Activated CD4-positive, CD25-positive, alpha-beta regulatory T cell treated with anti-CD3 and anti-CD28 coated beads, Interleukin-2, amount 50 U/mL, for 16 hours (primary cell): ENCODE results near the gene NIPAL4.
"Not testable (repeated sequence)": the region's sequence is repeated elsewhere in the genome, so short reads cannot be mapped to it uniquely, and the experiment has no call there.

Experiments
- DNase-seq: peaks from one replicate; pipeline ENCODE4 v3.0.0-alpha.2; 2020; ENCODE audit warnings: low read depth, low spot score

The NIPAL4 gene

DNA sequence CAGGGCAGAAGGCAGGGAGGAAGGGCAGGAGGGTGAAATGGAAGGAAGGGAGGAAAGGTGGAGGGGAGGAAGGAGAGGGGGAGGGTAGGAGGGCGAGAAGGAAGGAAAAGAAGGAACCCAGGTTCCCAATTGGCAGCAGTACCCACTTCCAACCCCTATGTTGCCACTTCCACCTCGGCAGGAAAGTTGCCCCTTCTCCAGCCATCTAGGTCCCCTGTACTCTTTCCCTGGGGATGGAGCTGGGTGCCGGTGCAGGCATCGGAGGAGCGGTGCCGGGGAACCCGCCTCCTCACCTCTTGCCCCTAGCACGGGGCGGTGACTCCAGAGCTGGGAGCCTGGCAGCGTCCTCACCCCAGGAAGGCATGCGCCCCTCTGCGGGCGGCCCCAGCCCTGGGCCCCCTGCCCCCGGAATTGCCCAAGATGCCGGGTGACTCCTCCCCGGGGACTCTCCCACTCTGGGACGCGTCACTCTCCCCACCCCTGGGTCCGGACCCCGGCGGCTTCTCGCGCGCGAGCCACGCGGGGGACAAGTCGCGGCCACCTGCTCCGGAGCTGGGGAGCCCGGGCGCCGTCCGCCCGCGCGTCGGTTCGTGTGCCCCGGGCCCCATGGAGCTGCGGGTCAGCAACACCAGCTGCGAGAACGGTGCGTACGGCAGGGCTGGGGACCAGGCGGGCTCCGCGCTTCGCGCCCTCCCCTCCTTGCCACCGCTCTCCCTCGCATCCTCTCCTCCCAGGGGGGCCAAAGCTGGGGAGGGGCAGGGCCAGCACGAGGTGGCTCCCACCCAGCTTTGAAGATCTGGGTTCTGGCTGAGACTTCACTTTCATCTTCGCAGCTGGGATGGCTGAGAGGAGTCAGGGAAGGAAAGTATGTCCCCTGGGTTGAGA is at the start of gene NIPAL4:
NIPAL4 (plus strand) TSS at position 499 of the 885 bp plus-strand sequence; CDS start at position 607, 108 bp downstream.
- no peak for DNase-seq

DNA sequence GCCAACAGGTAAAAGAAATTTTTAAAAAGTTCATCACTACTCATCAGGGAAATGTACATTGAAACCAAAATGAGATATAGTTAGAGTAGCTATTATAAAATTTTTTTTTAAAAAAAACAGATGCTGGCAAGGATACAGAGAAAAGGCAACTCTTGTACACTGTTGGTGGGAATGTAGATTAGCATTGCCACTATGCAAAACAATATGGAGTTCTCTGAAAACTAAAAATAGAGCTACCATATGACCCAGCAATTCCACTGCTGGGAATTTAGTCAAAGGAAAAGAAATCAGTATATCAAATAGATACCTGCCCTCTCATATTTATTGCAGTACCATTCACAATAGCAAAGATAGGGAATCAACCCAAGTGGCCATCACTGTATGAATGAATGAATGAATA is 44.2 kb upstream of the NIPAL4 start:
- DNase-seq: no peak

DNA sequence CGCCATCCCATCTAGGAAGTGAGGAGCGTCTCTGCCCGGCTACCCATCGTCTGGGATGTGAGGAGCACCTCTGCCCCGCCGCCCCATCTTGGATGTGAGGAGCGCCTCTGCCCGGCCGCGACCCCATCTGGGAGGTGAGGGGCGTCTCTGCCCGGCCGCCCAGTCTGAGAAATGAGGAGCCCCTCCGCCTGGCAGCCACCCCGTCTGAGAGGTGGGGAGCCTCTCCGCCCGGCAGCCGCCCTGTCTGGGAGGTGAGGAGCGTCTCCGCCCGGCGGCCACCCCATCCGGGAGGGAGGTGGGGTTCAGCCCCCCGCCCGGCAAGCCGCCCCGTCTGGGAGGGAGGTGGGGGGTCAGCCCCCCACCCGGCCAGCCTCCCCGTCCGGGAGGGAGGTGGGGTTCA is 40.5 kb upstream of the NIPAL4 start:
- DNase-seq: not testable (repeated sequence)

DNA sequence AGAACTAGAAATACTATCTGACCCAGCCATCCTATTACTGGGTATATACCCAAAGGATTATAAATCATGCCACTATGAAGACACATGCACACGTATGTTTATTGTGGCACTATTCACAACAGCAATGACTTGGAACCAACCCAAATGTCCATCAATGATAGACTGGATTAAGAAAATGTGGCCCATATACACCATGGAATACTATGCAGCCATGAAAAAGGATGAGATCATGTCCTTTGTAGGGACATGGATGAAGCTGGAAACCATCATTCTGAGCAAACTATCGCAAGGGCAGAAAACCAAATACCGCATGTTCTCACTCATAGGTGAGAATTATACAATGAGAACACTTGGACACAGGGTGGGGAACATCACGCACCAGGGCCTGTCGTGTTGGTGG is 30.1 kb upstream of the NIPAL4 start:
- not testable (repeated sequence) for DNase-seq

DNA sequence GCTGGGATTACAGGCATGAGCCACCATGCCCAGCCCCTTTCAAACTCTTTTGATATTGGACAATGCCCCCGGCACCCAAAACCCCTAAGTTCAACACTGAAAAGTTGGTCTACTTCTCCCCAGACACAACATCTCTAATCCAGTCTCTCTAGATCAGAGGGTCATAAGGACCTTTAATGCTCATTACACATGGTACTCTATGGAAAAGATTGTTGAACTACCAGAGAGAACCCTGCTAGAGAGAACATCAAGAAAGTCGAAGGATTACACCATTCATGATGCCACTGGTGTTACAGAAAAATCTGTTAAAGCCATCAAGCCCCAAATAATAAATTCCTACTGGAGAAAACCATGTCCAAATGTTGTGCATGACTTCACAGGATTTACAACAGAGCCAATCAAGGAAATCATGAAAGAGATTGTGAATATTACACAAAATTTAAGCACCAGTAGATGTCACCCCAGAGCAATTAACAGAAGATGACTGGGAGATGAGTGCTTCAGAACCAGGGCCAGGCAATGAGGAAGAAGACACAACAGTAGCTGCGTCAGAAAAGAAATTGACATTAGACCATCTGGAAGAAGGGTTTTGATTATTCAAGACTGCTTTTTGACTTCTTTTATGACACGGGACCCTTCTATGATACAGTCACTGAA is 28.3 kb upstream of the NIPAL4 start:
- peak; percentile 1 for DNase-seq

DNA sequence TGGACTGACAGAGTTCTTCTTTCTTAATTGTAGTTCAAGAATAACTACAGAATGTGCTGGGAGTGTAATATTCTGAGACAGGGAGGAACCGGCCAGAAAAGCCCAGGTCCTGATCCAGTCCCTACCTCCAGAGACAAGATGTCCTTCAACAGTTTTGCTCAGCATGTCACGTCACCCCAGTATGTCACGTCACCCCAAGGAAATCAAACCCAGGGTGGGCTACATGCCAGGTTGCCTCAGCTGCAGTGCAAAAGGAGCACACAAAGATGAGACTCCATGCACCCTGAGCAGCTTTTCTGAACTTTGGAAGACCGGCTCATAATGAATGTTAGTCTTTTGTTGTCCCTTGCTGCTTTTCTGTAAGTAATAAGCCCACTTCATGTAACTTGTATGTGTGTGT is 25.9 kb upstream of the NIPAL4 start:
- DNase-seq: no peak

DNA sequence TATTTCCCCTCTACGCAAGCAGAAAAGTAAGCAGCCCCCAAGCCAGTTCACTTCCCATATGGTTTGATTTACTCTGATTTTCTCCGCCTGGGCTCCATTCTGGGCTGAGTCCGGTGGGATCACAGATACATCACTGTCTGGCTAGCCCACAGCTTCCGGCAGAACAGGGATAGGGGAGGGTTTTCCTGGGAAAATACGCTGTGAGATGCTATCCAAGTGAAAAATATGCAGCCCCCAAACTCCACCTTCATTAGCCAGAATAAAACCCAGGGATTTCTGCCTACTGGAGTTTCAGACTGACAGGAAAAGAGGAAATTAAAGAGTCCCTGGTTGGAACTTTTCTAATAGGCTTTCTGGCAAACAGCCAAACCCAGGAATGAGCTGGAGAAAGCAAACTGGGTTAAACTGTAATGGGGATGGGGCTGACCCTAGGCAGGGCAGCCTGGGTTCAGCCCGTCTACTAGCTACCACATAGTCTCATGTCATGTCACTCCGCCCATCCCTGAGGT is 16.9 kb upstream of the NIPAL4 start:
- DNase-seq: no peak

DNA sequence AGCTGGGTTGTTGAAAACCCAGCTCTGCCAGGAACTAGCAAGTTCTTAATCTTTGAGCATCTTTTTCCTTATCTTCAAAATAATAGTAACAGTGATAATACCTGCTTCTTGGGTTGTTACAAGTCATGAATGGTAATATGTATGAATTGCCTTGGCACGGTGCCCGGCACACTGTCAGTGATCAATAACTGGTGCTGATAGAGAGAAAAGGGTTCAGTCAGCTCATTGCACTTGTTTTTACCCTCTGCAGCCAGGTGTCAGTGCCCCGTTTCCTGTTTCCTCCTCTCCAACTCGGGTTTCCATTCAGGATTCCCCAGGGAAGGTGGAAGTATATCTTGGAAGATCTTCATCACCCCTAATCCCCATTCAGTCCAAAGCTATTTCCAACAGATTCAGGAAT is 15.8 kb upstream of the NIPAL4 start:
- DNase-seq: no peak

DNA sequence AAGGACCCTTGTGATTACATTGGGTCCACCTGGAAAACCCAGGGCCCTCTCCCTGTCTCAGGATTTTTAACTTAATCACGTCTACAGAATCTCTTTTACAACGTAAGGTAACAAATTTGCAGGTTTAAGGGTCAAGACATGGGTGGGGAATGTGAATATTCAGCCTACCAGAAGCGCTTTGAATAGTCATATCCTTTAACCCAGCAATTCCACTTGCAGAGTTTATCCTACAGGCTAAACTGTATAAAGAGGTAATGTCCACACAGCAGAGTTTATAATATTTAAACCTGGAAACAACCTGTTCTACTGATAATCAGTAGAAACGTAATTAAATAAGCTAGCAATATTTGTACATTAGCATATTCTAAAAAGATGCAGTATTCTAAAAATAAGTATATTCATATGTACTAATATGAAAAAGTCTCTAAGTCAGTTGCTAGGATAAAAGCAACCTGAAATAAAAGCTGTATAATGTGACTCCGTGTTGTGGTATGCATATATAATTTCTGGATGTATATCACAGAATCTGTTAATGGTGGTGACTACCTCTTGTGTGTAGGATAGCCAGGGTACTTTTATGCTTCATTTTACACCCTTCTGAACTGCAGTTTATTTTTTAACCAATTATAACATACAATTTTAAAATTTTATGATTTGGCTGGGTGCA is 14.1 kb upstream of the NIPAL4 start:
- DNase-seq: no peak

DNA sequence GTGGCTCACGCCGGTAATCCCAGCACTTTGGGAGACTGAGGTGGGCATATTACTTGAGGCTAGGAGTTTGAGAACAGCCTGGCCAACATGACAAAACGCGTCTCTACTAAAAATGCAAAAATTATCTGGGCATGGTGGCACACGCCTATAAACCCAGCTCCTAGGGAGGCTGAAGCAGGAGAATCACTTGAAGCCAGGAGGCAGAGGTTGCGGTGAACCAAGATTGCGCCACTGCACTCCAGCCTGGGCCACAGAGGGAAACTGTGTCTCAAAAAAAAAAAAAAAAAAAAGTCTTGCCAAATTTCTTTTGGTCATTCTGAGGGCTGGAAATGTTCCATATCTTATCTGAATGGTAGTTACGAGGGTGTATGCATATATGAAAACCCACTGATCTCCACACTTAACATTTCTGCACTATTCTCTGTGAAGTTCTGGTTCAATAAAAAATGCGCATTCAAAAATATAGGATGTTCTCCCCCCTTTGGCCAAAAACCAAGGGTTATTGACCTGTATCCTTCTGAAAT is 13.5 kb upstream of the NIPAL4 start:
- no peak for DNase-seq

DNA sequence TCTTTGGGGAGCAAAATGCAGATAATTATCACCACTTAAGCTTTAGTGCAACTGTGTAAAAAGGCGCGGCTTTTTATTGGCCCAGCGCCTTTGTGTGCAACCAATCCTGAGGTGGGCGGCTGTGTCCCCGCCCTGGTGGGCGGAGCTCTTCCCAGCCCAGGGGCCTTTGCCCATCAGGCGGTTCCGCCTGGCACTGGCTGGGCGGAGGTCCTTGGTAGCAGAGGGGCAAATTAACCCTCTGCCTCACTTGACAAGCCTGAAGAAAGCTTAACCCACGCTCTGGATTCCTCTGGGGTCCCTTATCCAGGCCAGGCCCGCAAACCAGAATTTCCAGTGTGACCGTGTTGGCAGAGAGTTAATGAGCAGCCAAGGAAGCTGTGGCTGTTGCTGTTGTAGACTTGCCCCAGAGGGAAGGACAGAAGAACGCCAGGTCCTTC is 12.8 kb upstream of the NIPAL4 start:
- DNase-seq: no peak

DNA sequence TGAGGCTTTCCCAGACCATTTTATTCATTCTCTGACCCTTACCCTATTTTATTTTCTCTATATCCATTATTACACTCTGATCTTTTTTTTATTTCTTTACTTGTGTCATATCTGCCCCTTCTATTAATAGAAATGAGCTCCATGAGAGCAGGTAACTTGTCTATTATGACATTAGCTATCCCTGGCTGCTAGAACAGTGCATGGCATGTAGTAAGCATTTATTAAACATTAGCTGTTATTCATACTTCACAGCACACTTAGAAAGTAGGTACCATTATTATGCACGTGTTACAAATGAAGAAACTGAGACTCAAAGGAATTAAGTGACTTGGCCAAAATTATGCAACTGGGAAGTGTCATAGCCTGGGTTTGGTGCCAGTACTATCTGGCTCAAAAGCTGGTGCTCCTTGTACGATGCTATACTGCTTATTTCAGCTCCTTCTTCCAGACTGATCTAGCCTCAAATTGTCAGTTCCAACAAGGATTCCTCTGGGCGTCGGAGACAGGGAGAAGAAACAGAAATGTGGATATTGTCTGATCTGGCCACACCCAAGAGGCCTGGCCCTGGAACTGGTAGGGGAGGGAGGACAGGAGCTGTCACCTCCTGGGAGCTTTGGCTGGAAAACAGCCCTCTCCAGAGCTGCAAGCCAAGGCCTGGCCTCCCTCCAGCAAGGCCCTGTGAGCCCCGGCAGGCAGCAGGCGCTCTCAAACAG is 10.8 kb upstream of the NIPAL4 start:
- DNase-seq: no peak

DNA sequence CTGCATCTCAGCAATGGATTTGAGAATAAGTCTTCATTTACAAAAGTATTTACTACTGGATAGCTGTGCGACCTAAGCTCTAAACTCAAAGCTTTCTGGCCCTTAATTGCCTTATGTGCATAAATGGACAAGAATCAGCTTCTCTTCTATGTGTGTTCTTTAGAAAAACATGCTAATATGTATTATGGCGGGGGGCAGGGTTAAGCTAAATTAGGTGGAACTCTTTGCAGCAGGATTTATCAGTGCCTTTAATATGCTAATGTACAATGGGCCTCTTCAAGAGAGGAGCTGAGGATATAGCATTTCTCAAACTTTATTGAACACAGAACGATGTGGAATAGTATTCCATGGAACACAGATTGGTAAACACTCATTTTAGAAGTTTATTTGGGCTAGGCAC is 10.0 kb upstream of the NIPAL4 start:
- no peak for DNase-seq

DNA sequence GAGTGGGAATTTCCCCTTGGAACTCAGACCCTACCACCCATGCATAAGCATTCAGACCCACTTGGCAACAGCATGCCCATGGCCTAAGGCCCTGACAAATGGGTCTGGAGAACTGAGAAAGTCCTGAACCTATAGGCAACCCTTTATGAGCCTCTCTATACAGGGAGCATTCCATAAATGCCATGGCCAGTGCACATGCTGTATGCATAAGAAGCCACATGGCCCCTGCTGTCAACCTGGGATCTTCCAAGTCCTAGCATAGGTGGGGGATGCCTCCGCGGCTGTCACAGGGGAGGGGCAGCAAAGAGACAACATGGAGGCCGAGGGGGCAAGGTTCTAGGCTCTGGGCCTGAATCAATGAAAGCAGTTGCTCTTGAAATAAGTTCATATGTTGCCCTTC is 8.2 kb upstream of the NIPAL4 start:
- no peak for DNase-seq

DNA sequence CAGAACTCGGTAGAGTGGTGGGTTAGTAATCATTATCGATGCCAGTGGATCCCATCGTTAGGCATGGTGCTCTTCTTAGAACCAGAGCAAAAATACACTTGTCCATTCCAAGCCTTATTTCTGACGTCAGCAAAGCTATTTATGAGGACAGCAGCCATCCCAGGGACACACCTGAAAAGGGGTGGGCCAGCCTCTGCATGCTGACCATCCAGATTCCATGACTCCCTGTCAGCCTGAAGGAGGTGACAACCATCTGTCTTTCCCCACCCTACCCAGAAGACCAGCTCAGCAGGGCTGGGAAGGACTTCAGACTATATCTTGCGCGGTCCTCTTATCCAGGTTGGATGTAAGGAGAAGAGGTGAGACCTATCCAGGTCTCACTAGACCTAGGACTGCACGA is 5.7 kb upstream of the NIPAL4 start:
- DNase-seq: no peak

DNA sequence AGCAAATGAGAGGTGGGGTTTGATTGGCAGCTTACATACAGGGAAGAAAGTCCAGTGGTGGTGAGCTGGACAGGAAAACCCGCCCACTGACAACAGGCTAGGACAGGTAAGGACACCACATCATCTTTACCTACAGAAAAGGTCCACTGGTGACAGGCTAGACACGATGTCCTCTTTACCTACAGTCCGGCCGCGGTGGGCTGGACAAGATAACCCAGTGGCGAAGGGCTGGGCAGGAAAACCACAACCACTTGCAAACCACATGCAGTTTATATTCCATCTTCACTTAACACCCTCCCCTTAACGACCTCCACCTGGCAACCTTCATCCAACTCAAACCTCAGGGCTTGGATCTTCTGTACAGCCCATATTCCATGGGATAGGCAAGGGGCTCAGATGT is 5.0 kb upstream of the NIPAL4 start:
- DNase-seq: no peak

DNA sequence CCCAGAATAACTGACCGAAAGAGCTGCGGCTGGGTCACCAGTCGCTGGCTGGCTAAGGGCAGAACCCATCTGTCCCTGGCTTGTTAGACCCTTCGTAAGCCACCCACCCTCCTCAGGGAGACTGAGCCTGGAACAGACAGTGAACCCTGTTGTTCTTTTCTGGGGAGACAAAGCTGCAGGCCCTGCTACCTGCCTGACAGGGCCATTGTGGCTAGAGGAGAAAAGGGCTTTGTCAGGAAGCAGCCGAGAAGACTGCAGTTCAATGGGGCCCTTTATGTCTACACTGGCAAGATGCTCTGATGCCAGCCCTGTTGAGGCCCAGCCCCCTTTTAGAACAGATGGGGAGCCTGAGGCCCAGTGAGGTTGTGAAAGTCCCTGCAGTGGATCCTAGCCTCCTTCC is 3.7 kb upstream of the NIPAL4 start:
- DNase-seq: no peak

DNA sequence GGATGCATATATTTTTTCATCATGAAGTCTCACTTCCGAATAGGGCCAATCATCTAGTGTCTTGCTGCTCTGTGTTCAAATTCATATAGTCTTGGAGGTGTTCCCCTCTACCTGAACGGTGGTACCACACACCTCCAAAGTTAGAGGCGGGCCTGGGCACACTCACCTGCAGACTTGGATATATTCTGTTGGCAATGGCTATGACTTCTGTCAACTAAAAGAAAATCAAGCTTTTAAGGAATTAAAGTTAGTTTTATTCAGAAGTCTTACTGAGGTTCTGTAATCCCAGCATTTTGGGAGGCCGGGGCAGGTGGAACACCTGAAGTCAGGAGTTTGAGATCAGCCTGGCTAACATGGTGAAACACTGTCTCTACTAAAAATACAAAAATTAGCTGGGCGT is 2.6 kb upstream of the NIPAL4 start:
- DNase-seq: no peak

DNA sequence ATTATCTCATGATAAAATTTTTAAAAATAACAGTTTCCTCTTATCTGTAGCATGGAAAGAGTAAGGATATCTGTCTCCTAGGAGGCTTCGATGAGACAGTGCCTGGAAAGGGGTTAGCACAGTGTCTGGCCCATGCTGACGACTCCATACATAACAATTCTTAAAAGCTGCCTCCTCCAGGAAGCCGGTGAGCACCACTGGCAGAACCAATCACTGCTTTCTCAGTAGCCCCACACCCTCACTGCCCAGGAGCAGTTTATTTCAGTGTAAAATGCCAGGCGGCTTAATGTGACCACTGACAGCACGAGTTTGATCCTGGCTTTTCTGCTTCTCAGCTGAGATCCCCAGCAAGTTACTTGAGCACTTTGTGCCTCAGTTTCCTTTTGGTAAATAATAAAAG is 1.2 kb upstream of the NIPAL4 start:
- no peak for DNase-seq

DNA sequence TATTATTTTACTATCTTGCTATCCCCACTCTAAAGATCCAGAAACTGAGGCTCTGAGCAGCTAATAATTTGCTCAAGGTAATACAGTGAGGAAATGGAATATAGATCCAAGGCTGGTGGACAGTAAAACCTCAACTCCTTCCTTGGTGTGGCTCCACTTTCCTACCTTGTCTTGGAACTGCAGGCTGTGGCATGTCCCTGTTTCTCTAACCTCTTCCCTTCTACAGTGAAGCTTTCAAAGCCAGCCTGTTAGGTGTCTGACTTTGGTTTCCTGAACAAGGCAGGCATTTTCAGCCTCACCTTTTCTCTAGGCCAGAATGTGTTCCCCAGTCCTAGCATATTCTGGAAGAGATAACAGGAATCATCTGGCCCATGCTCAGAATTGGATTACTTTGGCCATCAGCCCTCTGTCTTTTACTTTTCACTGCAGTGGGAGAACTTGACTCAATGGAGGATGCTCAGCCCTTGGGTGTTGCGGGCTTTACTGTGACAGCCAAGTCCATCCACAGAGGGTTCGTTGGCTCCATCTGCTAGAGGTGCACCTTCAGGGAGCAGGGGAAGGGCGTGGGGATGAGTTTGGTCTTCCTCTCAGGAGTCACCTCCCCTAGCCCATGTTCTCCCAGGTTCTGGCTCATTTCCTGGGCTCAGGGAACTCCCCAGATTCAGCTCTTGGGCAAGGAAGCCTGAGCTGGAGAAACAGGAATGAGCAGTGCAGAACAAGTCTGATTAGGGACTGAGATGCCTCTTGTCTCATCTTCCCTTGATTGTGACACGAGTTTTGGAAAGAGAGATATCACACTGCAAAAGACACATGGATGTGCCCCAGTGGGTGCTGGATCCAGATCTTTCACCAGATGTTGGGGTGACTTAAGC is 1.1 kb downstream of the NIPAL4 start:
- DNase-seq: no peak

DNA sequence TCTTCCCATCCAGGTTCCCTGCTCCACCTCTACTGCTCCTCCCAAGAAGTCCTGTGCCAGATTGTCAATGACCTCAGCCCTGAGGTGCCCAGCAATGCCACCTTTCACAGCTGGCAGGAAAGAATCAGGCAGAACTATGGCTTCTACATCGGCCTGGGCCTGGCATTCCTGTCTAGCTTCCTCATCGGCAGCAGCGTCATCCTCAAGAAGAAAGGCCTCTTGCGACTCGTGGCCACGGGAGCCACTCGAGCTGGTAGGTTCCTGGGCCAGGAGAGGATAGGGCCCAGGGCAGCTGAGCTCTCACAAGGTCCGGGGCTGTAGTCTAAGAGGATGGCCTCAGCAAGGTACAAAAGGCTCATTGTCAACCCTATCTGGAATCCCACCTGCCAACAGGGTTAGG is 3.1 kb downstream of the NIPAL4 start:
- DNase-seq: no peak
